T-cell (primary cell): Measurements from ENCODE around the gene MTA1. TPM values are rescaled to one million over a fixed set of nuclear protein-coding genes. Genes with fewer than 3 reads are reported as not detected.

ENCODE experiments used
- ATAC-seq, 4 experiments: fragments of 200-7000 bp in 3 of 4; fragments of 150-1000 bp in 1 of 4; cut with Tn5 transposase; replicated peaks in 1 of 4; 1 replicate in 3 of 4; 2 replicates in 1 of 4; pipeline ENCODE4 v1.10.0; 2021; ENCODE audit warnings: moderate library complexity in 3 of 4, mild to moderate bottlenecking in 2 of 4, moderate number of reproducible peaks in 1 of 4
- CTCF ChIA-PET, 2 donors: fragments of 300-600 bp; sonication (Branson Sonifier 250); formaldehyde crosslinking; loops; one replicate each; lab custom pipeline; 2022; ENCODE audit warnings: antibody characterized with exemption in 2 of 2; lab: Charles Lee
- POLR2A ChIA-PET, 2 donors: fragments of 300-600 bp; sonication (Branson Sonifier 250); formaldehyde crosslinking; loops; one replicate each; lab custom pipeline; 2022; ENCODE audit warnings: antibody characterized with exemption in 2 of 2; lab: Charles Lee
- DNase-seq, 35 experiments: peaks; one replicate each; pipeline versions ENCODE4 v3.0.0 to v3.0.0-alpha.2; 2013 to 2023
- H3K27ac ChIP-seq: one replicate; pipeline ENCODE4 v1.5.1; 2013; ENCODE audit warnings: low read length
- H3K27me3 ChIP-seq, 2 experiments: replicated peaks in 1 of 2; 1 replicate in 1 of 2; 2 replicates in 1 of 2; pipeline versions ENCODE4 v1.6.1 to v1.7.0; 2013; ENCODE audit warnings: low read length in 1 of 2, mixed read lengths in 1 of 2; ENCODE audit not compliant: control insufficient read depth in 2 of 2, insufficient read depth in 2 of 2; ENCODE audit errors: extremely low read depth in 1 of 2
- H3K36me3 ChIP-seq, 2 donors: 1 replicate in 1 of 2; 2 replicates in 1 of 2; pipeline versions ENCODE4 v1.6.1 to v1.7.0; 2013; ENCODE audit warnings: low read length in 1 of 2; ENCODE audit not compliant: control insufficient read depth in 2 of 2, insufficient read depth in 1 of 2; ENCODE audit errors: extremely low read depth in 1 of 2
- H3K4me1 ChIP-seq, 2 experiments: 1 replicate in 1 of 2; 2 replicates in 1 of 2; pipeline versions ENCODE4 v1.6.1 to v1.7.0; 2013; ENCODE audit warnings: low read length in 2 of 2, mixed read lengths in 1 of 2; ENCODE audit not compliant: insufficient read depth in 2 of 2, control insufficient read depth in 1 of 2; ENCODE audit errors: extremely low read depth in 1 of 2
- H3K4me3 ChIP-seq, 2 donors: 1 replicate in 1 of 2; 2 replicates in 1 of 2; pipeline versions ENCODE4 v1.5.1 to v1.7.0; 2013; ENCODE audit warnings: mild to moderate bottlenecking in 2 of 2, low read length in 1 of 2, moderate library complexity in 1 of 2; ENCODE audit not compliant: control insufficient read depth in 1 of 2; ENCODE audit errors: extremely low read depth in 1 of 2
- H3K9me3 ChIP-seq: 2 replicates; pipeline ENCODE4 v1.7.0; 2013
- H3K27ac Mint-ChIP-seq, 2 donors: one replicate each; pipeline ENCODE4 v1.8.0; 2020 to 2021; ENCODE audit warnings: mild to moderate bottlenecking in 2 of 2, mixed read lengths in 2 of 2
- H3K27me3 Mint-ChIP-seq, 2 donors: one replicate each; pipeline ENCODE4 v1.8.0; 2021 to 2022; ENCODE audit warnings: mixed read lengths in 2 of 2
- H3K36me3 Mint-ChIP-seq: one replicate; pipeline ENCODE4 v1.8.0; 2021; ENCODE audit warnings: mixed read lengths
- H3K4me1 Mint-ChIP-seq, 3 donors: one replicate each; pipeline ENCODE4 v1.8.0; 2020 to 2022; ENCODE audit warnings: mixed read lengths in 3 of 3, mild to moderate bottlenecking in 1 of 3
- H3K4me3 Mint-ChIP-seq, 3 donors: one replicate each; pipeline ENCODE4 v1.8.0; 2020 to 2022; ENCODE audit warnings: mild to moderate bottlenecking in 3 of 3, mixed read lengths in 3 of 3, moderate library complexity in 3 of 3
- H3K9me3 Mint-ChIP-seq, 3 donors: one replicate each; pipeline ENCODE4 v1.8.0; 2020 to 2022; ENCODE audit warnings: mixed read lengths in 3 of 3
- WGBS: methylation state at CpG from one replicate; pipeline ENCODE4 v1.1.5; 2013; ENCODE audit warnings: missing lambda C conversion rate; ENCODE audit not compliant: insufficient coverage; 5-methylcytosine and 5-hydroxymethylcytosine counted together
- total RNA-seq, 35 experiments: library from RNA in 6 of 35; stranded (reverse) in 6 of 35; fragments of 120-200 nt in 1 of 35; gene quantifications; one replicate each; pipeline versions ENCODE4 v1.2.1 to v1.2.4 and lab custom pipeline; 2013 to 2026

Gene MTA1
- total RNA-seq, 5 donors from 2014 or later (not counting 1 experiment from before 2014, with no cell fraction given): 111 to 152 (median 141) TPM

DNA sequence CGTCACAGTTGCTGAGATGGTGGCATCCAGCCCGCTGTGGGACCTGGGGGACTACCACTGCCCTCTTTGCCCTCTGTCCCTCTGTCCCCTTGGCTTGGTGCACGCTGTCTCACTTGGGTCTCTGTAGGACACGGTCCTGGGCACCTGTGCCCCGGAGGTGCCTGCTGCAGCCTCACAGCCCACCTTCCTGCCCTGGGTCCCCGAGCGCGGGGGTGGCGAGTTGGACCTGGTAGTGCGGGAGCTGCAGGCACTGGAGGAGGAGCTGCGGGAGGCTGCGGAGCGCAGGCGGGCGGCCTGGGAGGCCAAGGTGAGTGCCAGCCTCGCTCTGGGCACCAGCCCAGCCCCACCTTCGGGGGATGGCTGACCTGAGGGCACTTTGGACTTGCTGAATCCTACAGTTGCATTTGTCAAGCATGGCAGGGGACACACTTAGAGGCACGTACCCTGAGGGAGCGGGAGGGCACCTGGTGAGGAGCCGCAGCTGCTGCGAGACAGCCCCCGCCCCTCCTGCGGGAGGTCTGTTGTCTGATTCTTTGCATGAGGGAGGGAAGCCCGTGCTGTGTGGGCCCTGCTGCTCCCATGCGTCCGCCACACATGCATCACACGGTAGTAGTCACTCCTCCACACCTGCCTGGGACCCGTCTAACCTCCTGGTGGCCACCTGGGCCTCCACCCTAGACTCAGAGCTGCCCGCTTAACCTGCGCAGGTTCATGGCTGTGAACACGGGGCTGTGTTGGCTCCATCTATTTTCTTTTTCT, 78.2 kb downstream of the MTA1 start:
- H3K9me3 Mint-ChIP-seq: no peaks in the 10 kb centered on the region
- Histone ChIP-seq H3K36me3 (peaks cover 0 to 3% of the 10 kb centered on the region in 2 donors), H3K27me3 (no peaks in the 10 kb centered on the region), H3K9me3 (no peaks in the 10 kb centered on the region), H3K4me1 (no peaks in the 10 kb centered on the region), H3K4me3 (no peak overlapping the region), H3K27ac (no peak overlapping the region)
- H3K4me1 Mint-ChIP-seq: no peaks in the 10 kb centered on the region
- ChIA-PET CTCF (no interaction called here), POLR2A (interaction anchor here in 1 of 2 donors (0.6 kb wide), 2 partner anchors 54 to 80 kb away, joined by 3 to 11 read pairs; no protein-coding TSS in a partner anchor)
- no peak overlapping the region for H3K4me3 Mint-ChIP-seq
- no peak for DNase-seq
- WGBS: 93% methylated on average over 30 of the region's 31 CpGs
- no peak overlapping the region for H3K27ac Mint-ChIP-seq
- H3K27me3 Mint-ChIP-seq: peaks cover 0 to 3% of the 10 kb centered on the region in 2 donors
- peak in 1 of 4 experiments; percentile 10 for ATAC-seq
- H3K36me3 Mint-ChIP-seq: no peaks in the 10 kb centered on the region

DNA sequence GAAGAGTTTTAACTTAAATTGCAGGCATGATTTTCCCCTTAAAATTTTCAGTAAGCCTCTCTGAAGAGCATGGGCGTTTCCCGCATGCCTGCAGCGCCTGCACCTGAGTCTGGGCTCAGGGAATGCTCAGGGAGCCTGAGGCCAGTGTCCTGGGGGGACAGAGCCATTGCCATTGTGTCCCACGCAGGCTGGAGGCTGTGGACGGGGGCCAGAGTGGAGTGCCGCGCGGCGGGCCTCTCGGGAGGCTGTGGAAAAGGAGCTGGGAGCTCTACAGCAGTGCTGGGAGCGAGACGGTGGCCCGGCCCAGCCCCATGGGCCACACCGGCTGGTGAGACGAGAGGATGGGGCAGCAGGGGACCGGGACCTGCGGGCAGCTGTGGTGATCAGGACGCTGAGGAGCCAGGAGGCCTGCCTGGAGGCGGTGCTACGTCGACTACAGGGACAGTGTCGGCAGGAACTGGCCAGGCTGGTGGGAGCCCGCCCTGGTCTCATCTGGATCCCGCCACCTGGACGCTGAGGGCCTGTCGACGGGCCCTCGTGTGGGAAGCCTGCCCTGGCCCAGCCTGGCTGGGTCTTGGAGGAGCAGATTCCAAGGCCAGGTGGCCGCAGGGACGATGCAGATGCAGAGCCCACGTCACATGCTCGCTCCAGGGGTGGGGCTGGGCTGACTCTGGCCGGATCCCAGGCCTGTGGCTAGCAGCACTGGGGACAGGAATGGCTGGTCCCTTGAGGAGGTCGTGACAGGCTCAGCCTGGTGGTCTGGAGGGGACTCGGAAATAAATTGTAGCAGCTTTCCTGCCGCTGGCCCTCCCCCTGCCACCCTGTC, 79.0 kb downstream of the MTA1 start:
- POLR2A ChIA-PET: interaction anchor here in 1 of 2 donors (0.6 kb wide), 2 partner anchors 54 to 81 kb away, joined by 3 to 11 read pairs; no protein-coding TSS in a partner anchor
- H3K9me3 Mint-ChIP-seq: no peaks in the 10 kb centered on the region
- no peaks in the 10 kb centered on the region for H3K4me1 Mint-ChIP-seq
- Histone ChIP-seq H3K36me3 (no peaks in the 10 kb centered on the region), H3K27ac (no peak overlapping the region), H3K4me3 (no peak overlapping the region), H3K27me3 (no peaks in the 10 kb centered on the region), H3K9me3 (no peaks in the 10 kb centered on the region), H3K4me1 (no peaks in the 10 kb centered on the region)
- CTCF ChIA-PET: no interaction called here
- no peak overlapping the region for H3K27ac Mint-ChIP-seq
- ATAC-seq (peak in 1 of 4 experiments; percentile 6), DNase-seq (no peak)
- H3K27me3 Mint-ChIP-seq: peaks cover 3% of the 10 kb centered on the region in 2 donors
- H3K36me3 Mint-ChIP-seq: no peaks in the 10 kb centered on the region
- 98% methylated on average over 36 of the region's 36 CpGs for WGBS
- H3K4me3 Mint-ChIP-seq: no peak overlapping the region

DNA sequence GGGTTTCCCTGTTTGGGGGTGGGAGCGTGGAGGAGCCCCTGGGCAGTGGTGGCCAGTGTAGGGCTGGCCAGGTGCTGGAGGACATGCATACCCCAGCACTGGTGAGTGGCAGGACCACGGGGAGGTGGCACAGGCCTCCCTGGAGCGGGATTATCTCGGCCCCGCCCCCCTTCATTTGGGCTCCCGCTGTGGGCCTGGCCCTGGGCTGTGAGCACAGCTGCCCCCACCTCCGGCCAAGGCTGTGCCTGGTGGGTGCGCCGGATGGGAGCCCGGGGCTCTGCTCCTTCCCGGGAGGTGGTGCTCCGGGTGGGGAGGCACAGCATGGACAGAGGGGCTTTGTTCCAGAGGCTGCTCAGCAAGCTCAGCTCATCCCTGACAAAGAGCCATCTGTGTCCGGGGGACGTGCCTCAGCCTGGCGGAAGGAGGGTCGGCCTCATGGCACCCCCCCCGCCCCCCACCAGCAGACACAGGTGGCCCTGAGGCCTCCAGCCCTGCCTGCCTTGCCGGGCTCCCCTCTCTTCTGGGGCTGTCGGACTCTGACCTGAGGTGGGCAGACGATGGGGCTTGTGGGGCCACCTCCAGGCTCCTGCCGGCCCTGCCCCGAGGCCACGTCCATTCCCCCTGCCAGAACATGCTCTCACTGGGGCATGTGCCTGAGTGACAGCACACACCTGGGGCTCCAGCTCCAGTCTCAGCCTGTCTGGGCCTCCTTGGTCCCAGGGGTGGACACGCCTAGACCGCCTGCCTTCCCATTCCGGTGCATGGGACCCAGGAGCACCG, 79.8 kb downstream of the MTA1 start:
- Mint-ChIP-seq H3K9me3 (no peaks in the 10 kb centered on the region), H3K27ac (no peak overlapping the region), H3K27me3 (peaks cover 3% of the 10 kb centered on the region in 2 donors), H3K36me3 (no peaks in the 10 kb centered on the region), H3K4me1 (no peaks in the 10 kb centered on the region), H3K4me3 (no peak overlapping the region)
- H3K4me3 ChIP-seq: no peak overlapping the region
- ATAC-seq: peak in 1 of 4 experiments; percentile 9
- CTCF ChIA-PET: no interaction called here
- H3K27ac ChIP-seq: no peak overlapping the region
- DNase-seq: peak in 1 of 35 experiments; percentile 12
- POLR2A ChIA-PET: no interaction called here
- H3K27me3 ChIP-seq: no peaks in the 10 kb centered on the region
- 91% methylated on average over 18 of the region's 27 CpGs for whole genome bisulfite sequencing
- H3K4me1 ChIP-seq: no peaks in the 10 kb centered on the region
- no peaks in the 10 kb centered on the region for H3K9me3 ChIP-seq
- no peaks in the 10 kb centered on the region for H3K36me3 ChIP-seq

DNA sequence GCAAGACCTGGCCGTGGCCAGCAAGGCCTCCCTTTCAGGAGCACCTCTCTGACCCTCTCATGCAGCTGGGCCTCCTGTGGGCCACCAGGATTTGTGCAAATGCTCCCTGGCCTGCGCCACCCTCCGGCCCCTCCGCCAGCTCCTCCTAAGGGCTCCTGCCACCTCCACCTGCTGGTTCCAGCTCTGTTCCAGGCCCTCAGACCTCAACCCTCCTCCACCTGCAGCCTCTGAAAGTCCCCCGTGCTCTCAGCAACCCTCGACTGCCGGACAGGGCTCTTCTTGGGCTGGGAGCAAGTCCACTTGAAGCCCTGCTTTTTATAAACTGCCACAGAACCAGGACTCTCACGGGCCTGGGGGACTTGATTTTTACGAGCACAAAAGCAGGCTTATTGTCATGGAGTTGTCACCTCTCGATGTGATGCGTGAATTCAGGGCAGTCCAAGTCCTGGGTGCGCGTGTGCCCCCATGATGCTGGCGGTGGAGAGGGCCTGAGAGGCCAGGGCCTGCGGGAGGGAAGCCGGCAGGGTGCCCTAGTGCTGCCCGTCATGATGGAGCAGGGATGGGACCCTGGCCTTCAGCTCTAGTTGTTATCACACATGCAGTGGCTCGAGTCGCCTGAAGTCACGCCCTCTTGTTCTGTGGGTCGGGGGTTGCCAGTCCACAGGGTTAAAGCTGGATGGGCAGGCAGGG, 80.6 kb downstream of the MTA1 start:
- no peaks in the 10 kb centered on the region for H3K9me3 Mint-ChIP-seq
- H3K27me3 Mint-ChIP-seq: peaks cover 3% of the 10 kb centered on the region in 2 donors
- POLR2A ChIA-PET: no interaction called here
- Histone ChIP-seq H3K36me3 (no peaks in the 10 kb centered on the region), H3K27ac (no peak overlapping the region), H3K4me3 (no peak overlapping the region), H3K27me3 (no peaks in the 10 kb centered on the region), H3K4me1 (no peaks in the 10 kb centered on the region), H3K9me3 (no peaks in the 10 kb centered on the region)
- H3K27ac Mint-ChIP-seq: no peak overlapping the region
- DNase-seq (peak in 2 of 35 experiments; percentile 12 to 16), ATAC-seq (no peak)
- no peak overlapping the region for H3K4me3 Mint-ChIP-seq
- CTCF ChIA-PET: no interaction called here
- 93% methylated on average over 19 of the region's 21 CpGs for WGBS
- no peaks in the 10 kb centered on the region for H3K36me3 Mint-ChIP-seq
- no peaks in the 10 kb centered on the region for H3K4me1 Mint-ChIP-seq

DNA sequence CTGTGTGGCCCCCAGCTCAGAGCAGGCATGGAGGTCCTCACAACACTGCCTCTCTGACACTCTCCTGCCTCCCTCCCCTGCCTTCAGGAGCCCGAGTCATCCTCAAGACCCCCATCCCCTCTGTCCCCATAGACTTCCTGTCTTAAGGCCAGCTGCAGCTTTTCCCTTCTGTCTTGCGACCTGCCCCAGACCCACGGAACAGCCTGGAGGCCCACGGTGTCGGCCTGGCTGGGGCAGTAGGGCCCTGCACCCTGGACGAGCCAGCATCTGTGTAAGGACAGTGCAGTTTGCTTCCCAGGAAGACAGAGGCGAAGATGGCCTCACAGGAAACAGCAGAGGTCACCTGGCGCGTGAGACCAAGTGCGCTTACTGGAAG, 81.1 kb downstream of the MTA1 start:
- WGBS: 58% methylated on average over 7 of the region's 10 CpGs
- H3K9me3 ChIP-seq: no peaks in the 10 kb centered on the region
- ATAC-seq (no peak), DNase-seq (peak in 1 of 35 experiments; percentile 6)
- no peak overlapping the region for H3K4me3 ChIP-seq
- no peaks in the 10 kb centered on the region for H3K9me3 Mint-ChIP-seq
- H3K4me3 Mint-ChIP-seq: no peak overlapping the region
- no peak overlapping the region for H3K27ac Mint-ChIP-seq
- POLR2A ChIA-PET: no interaction called here
- no peaks in the 10 kb centered on the region for H3K4me1 ChIP-seq
- H3K27me3 Mint-ChIP-seq: peaks cover 3% of the 10 kb centered on the region in 2 donors
- H3K27ac ChIP-seq: no peak overlapping the region
- H3K36me3 Mint-ChIP-seq: no peaks in the 10 kb centered on the region
- H3K4me1 Mint-ChIP-seq: no peaks in the 10 kb centered on the region
- H3K36me3 ChIP-seq: no peaks in the 10 kb centered on the region
- no peaks in the 10 kb centered on the region for H3K27me3 ChIP-seq
- CTCF ChIA-PET: no interaction called here
